Measurements from ENCODE around the gene BCCIP. TPM values are rescaled to one million over a fixed set of nuclear protein-coding genes. Genes with fewer than 3 reads are reported as not detected.

BCCIP gene
- total RNA-seq, 3 donors from 2014 or later (not counting 1 experiment from before 2014, with no cell fraction given), result 39.3 to 48.2 (median 41.3) TPM

DNA sequence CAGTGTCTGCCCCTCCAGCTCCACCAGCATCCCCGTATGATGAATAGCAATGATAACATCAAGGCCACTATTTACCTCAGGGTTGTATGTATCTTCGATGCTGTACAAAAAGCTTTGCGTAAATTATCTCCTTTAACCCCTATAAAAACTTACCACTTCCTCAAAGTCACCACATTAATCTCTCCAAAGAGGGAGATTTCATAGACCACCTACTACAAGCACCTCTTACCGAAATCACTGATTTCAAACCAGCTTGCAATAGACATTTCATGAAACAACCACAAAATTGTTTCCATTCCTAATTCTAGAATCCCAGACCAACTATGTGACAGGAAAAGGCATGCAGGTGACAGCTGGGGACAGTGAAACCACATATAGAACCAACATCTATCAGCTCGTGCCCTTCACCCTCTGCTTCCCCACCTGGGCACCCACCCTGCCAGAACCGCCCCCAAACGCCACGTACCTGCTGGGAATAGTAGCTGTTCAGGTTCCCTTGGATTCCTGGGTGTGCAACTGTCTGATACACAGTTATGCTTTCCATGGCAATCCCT, 27.6 kb upstream of the BCCIP start:
- DNase-seq (no peak), ATAC-seq (no peak)
- H3K27ac ChIP-seq (ENCODE audit: low read length), result no peak overlapping the region
- peaks cover 16% of the 10 kb centered on the region for H3K4me1 ChIP-seq (ENCODE audit: control insufficient read depth, insufficient read depth, low read length)
- H3K4me3 ChIP-seq (ENCODE audit: low read length), result no peak overlapping the region
- H3K27ac Mint-ChIP-seq, result peak overlapping the region in 1 of 2 donors; percentile 7
- no peak overlapping the region for H3K4me3 Mint-ChIP-seq
- 75% methylated on average over 8 of the region's 8 CpGs for WGBS (ENCODE audit: insufficient coverage)
- H3K9me3 ChIP-seq (ENCODE audit: control insufficient read depth, insufficient read depth, low read length), result no peaks in the 10 kb centered on the region
- H3K4me1 Mint-ChIP-seq, result peaks cover 9% of the 10 kb centered on the region in 2 donors
- H3K36me3 Mint-ChIP-seq, result peaks cover 12% of the 10 kb centered on the region
- no peaks in the 10 kb centered on the region for H3K27me3 Mint-ChIP-seq (ENCODE audit: low read depth in 2 of 2)
- no peak for TF ChIP-seq CTCF (IDR thresholded peaks at IDR 0.05)
- H3K27me3 ChIP-seq (ENCODE audit: control insufficient read depth, insufficient read depth, low read length), result no peaks in the 10 kb centered on the region
- intact Hi-C loops (cut with micrococcal nuclease), result no loop called here
- H3K36me3 ChIP-seq (ENCODE audit: control insufficient read depth, insufficient read depth, low read length), result peaks cover 29% of the 10 kb centered on the region
- H3K9me3 Mint-ChIP-seq, result no peaks in the 10 kb centered on the region

DNA sequence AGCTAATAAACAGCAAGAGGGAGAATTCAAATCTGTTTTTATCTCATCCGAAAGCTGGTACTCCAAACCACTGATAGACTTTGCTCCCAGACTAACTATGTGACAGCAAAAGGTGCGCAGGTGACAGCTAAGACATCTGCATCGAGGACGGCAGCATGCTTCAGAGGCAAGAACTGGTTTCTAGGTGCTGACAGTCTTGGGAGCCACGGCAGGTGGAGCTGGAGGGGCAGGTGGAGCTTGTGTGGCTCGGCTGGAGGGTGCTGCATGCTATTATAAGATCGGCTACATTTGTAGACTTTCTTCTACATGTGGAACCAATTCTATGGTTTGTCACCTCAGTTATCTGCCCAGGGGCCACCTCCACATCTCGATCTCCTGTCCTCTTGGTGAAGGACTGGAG, 25.9 kb upstream of the BCCIP start:
- H3K9me3 ChIP-seq (ENCODE audit: control insufficient read depth, insufficient read depth, low read length), result no peaks in the 10 kb centered on the region
- H3K4me1 ChIP-seq (ENCODE audit: control insufficient read depth, insufficient read depth, low read length), result peaks cover 7% of the 10 kb centered on the region
- TF ChIP-seq CTCF (IDR thresholded peaks at IDR 0.05), result no peak
- Mint-ChIP-seq H3K27me3 (ENCODE audit: low read depth in 2 of 2) (no peaks in the 10 kb centered on the region), H3K36me3 (peaks cover 12% of the 10 kb centered on the region), H3K4me1 (peaks cover 5 to 6% of the 10 kb centered on the region in 2 donors), H3K9me3 (no peaks in the 10 kb centered on the region), H3K27ac (no peak overlapping the region), H3K4me3 (no peak overlapping the region)
- no peak overlapping the region for H3K4me3 ChIP-seq (ENCODE audit: low read length)
- no peaks in the 10 kb centered on the region for H3K27me3 ChIP-seq (ENCODE audit: control insufficient read depth, insufficient read depth, low read length)
- DNase-seq (no peak), ATAC-seq (no peak)
- WGBS (ENCODE audit: insufficient coverage), result 93% methylated on average over 8 of the region's 8 CpGs
- intact Hi-C loops (cut with micrococcal nuclease), result no loop called here
- H3K27ac ChIP-seq (ENCODE audit: low read length), result no peak overlapping the region
- peaks cover 30% of the 10 kb centered on the region for H3K36me3 ChIP-seq (ENCODE audit: control insufficient read depth, insufficient read depth, low read length)

DNA sequence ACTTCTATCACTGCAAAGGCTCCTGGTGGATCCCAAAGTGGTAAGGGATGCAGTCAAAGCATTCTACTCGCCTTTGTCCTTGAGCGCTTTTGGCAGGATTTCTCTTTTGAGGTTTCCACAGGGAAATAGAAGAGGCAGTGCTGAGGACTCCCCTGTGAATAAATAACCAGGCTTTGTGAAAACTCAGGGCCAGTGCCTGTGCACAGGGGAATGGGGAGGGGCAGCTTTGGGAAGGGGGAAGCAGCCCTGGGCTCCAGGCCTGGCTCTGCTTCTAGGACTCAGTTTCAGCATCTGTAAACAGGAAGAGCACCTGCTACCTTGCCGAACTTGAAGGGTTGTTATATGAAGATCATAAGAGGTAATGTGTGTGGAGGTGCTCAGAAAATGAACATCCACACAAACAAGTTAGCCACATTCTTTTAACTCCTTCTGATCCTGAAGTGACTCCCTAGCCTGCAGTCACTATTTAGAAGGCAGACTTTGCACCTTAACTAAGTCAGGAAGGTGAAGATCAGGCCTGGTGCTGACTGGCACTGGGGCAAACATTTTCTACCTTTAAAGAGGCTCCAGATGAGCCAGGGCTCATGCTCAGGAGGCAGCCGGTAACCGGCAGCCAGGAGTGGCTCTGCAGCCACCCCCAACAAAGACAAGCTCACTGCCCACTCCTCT, 25.2 kb upstream of the BCCIP start:
- DNase-seq, result no peak
- Histone ChIP-seq H3K4me1 (ENCODE audit: control insufficient read depth, insufficient read depth, low read length) (no peaks in the 10 kb centered on the region), H3K4me3 (ENCODE audit: low read length) (no peak overlapping the region), H3K36me3 (ENCODE audit: control insufficient read depth, insufficient read depth, low read length) (peaks cover 34% of the 10 kb centered on the region), H3K27me3 (ENCODE audit: control insufficient read depth, insufficient read depth, low read length) (no peaks in the 10 kb centered on the region), H3K27ac (ENCODE audit: low read length) (no peak overlapping the region), H3K9me3 (ENCODE audit: control insufficient read depth, insufficient read depth, low read length) (no peaks in the 10 kb centered on the region)
- Mint-ChIP-seq H3K36me3 (peaks cover 12% of the 10 kb centered on the region), H3K9me3 (no peaks in the 10 kb centered on the region), H3K4me3 (no peak overlapping the region), H3K27me3 (ENCODE audit: low read depth in 2 of 2) (no peaks in the 10 kb centered on the region), H3K27ac (no peak overlapping the region), H3K4me1 (no peaks in the 10 kb centered on the region)
- no peak for ATAC-seq
- 67% methylated on average over 5 of the region's 5 CpGs for WGBS (ENCODE audit: insufficient coverage)
- TF ChIP-seq CTCF (IDR thresholded peaks at IDR 0.05), result no peak
- intact Hi-C loops (cut with micrococcal nuclease), result no loop called here

Data from natural killer cell (primary cell).